HG03558 (cell line): ENCODE data around the gene CACNA1H.
"Not testable (repeated sequence)": the region's sequence is repeated elsewhere in the genome, so short reads cannot be mapped to it uniquely, and the experiment has no call there.

Experiments used
- ATAC-seq: cut with Tn5 transposase; IDR thresholded peaks from one replicate; pipeline ENCODE4 v1.9.1; 2021; ENCODE audit warnings: moderate number of reproducible peaks; ENCODE audit not compliant: unreplicated experiment; ENCODE audit errors: extremely low read depth

The CACNA1H gene

GRCh38 chr16:1261131-1261892, 108.4 kb downstream of the CACNA1H start:
- no peak for ATAC-seq

- ATAC-seq = no peak
Observed at GRCh38 chr16:1262210-1262845, 109.4 kb downstream of the CACNA1H start.

- ATAC-seq = no peak
Observed at GRCh38 chr16:1262846-1263221, 109.9 kb downstream of the CACNA1H start.

- ATAC-seq = no peak
Observed at GRCh38 chr16:1263591-1264344, 110.9 kb downstream of the CACNA1H start.

GRCh38 chr16:1264345-1265089, 111.6 kb downstream of the CACNA1H start:
- no peak for ATAC-seq

GRCh38 chr16:1265090-1265630, 112.3 kb downstream of the CACNA1H start:
- ATAC-seq = no peak

GRCh38 chr16:1265826-1266225, 112.9 kb downstream of the CACNA1H start:
- no peak for ATAC-seq

GRCh38 chr16:1269418-1269817, 116.5 kb downstream of the CACNA1H start:
- ATAC-seq = not testable (repeated sequence)

GRCh38 chr16:1271380-1271723, 118.4 kb downstream of the CACNA1H start:
- ATAC-seq = no peak
